ENCODE data around the gene RASA3. TPM values are rescaled to one million over a fixed set of nuclear protein-coding genes. Genes with fewer than 3 reads are reported as not detected.

Gene RASA3
- total and polyA plus RNA-seq, 10 of the 15 experiments (the other 5 are each of a cell fraction or from before 2014, with no cell fraction given): 0.79 to 33.9 (median 17.6) TPM

- TF ChIP-seq ZBTB4 (CRISPR knock-in tag; IDR thresholded peaks at IDR 0.05) (no peak), MTA2 (IDR thresholded peaks at IDR 0.05; ENCODE audit: low read depth) (no peak), NFIC (IDR thresholded peaks at IDR 0.05; ENCODE audit: low read depth, low read length) (peak; percentile 47; the same call in 1 of the 2 replicates), PBX3 (IDR thresholded peaks at IDR 0.05; ENCODE audit: insufficient replicate concordance, low read depth, low read length) (no peak), EED (IDR thresholded peaks at IDR 0.05; ENCODE audit: low read depth) (peak; percentile 92), IKZF1 (conservative IDR thresholded peaks at IDR 0.05) (peak; percentile 83), MYC (IDR thresholded peaks at IDR 0.05; ENCODE audit: insufficient read depth, insufficient read length, insufficient replicate concordance, low read length, severe bottlenecking) (no peak), CREM (IDR thresholded peaks at IDR 0.05; ENCODE audit: low read depth) (0 out of 2 replicates have a peak, but pooled peaks have one; percentile 32), CBX3 (IDR thresholded peaks at IDR 0.05; ENCODE audit: borderline replicate concordance, low read depth) (no peak), IRF4 (IDR thresholded peaks at IDR 0.05; ENCODE audit: low read depth, low read length) (peak; percentile 44; the same call in 1 of the 2 replicates), RELB (IDR thresholded peaks at IDR 0.05; ENCODE audit: low read depth) (0 out of 2 replicates have a peak, but pooled peaks have one; percentile 17), MEF2A (IDR thresholded peaks at IDR 0.05; ENCODE audit: insufficient read depth, low read depth, low read length) (0 out of 2 replicates have a peak, but pooled peaks have one; percentile 37), IKZF2 (IDR thresholded peaks at IDR 0.05) (peak; percentile 54 to 76), PAX5 (IDR thresholded peaks at IDR 0.05; ENCODE audit: borderline replicate concordance, low read depth, low read length) (peak; percentile 54; the same call in 1 of the 2 replicates), ZBED1 (IDR thresholded peaks at IDR 0.05; ENCODE audit: borderline replicate concordance) (0 out of 2 replicates have a peak, but pooled peaks have one; percentile 26), DPF2 (IDR thresholded peaks at IDR 0.05) (peak; percentile 35; the same call in 1 of the 2 replicates), MAX (IDR thresholded peaks at IDR 0.05; ENCODE audit: low read depth, low read length) (0 out of 2 replicates have a peak, but pooled peaks have one; percentile 22), SMC3 (IDR thresholded peaks at IDR 0.05; ENCODE audit: borderline replicate concordance, low read length) (no peak), TBL1XR1 (IDR thresholded peaks at IDR 0.05; ENCODE audit: low read depth, low read length) (0 out of 2 replicates have a peak, but pooled peaks have one; percentile 46), MEF2B (IDR thresholded peaks at IDR 0.05; ENCODE audit: partially characterized antibody, poor library complexity, severe bottlenecking) (peak; percentile 72), CHD2 (IDR thresholded peaks at IDR 0.05; ENCODE audit: borderline replicate concordance, low read depth, low read length) (0 out of 2 replicates have a peak, but pooled peaks have one; percentile 31), TCF12 (IDR thresholded peaks at IDR 0.05; ENCODE audit: low read depth, low read length) (peak; percentile 96), RUNX3 (IDR thresholded peaks at IDR 0.05; ENCODE audit: low read length) (peak; percentile 78), ATF7 (IDR thresholded peaks at IDR 0.05; ENCODE audit: low read depth) (0 out of 2 replicates have a peak, but pooled peaks have one; percentile 20), BHLHE40 (IDR thresholded peaks at IDR 0.05; ENCODE audit: borderline replicate concordance in 1 of 2, low read depth in 2 of 2, low read length in 1 of 2) (peak; percentile 33 to 51; a peak in 1 of 4 replicates), TCF3 (IDR thresholded peaks at IDR 0.05; ENCODE audit: borderline replicate concordance, insufficient read depth, low read depth, low read length) (peak; percentile 89)
Measured at GRCh38 chr13:114049026-114049425, 83.4 kb downstream of the RASA3 start (continued).

Measured in GM12878 (cell line).